GM19025 (cell line): ENCODE measurements around the gene ABLIM1.

Experiments used
- ATAC-seq: cut with Tn5 transposase; IDR thresholded peaks from one replicate; pipeline ENCODE4 v1.9.1; 2021; ENCODE audit warnings: mild to moderate bottlenecking, low read depth, moderate library complexity; ENCODE audit not compliant: unreplicated experiment

ABLIM1 gene

GRCh38 chr10:114474989-114475388, 183.1 kb downstream of the ABLIM1 start:
- no peak for ATAC-seq

GRCh38 chr10:114473776-114474175, 184.3 kb downstream of the ABLIM1 start:
- ATAC-seq: no peak

- no peak for ATAC-seq
Measured at GRCh38 chr10:114472877-114473253, 185.2 kb downstream of the ABLIM1 start.

- no peak for ATAC-seq
Measured at GRCh38 chr10:114471906-114472876, 185.9 kb downstream of the ABLIM1 start.

- peak; percentile 88 for ATAC-seq
Measured at GRCh38 chr10:114470956-114471905, 186.8 kb downstream of the ABLIM1 start.

- ATAC-seq: no peak
Measured at GRCh38 chr10:114470361-114470760, 187.7 kb downstream of the ABLIM1 start.

GRCh38 chr10:114458955-114459354, 199.1 kb downstream of the ABLIM1 start:
- ATAC-seq: no peak

GRCh38 chr10:114458216-114458920, 199.7 kb downstream of the ABLIM1 start:
- no peak for ATAC-seq

GRCh38 chr10:114453576-114453975, 204.5 kb downstream of the ABLIM1 start:
- ATAC-seq: no peak

- no peak for ATAC-seq
Measured at GRCh38 chr10:114448897-114449296, 209.2 kb downstream of the ABLIM1 start.

- ATAC-seq: no peak
Measured at GRCh38 chr10:114445332-114445731, 212.7 kb downstream of the ABLIM1 start.

- ATAC-seq: no peak
Measured at GRCh38 chr10:114444819-114445218, 213.3 kb downstream of the ABLIM1 start.

- no peak for ATAC-seq
Measured at GRCh38 chr10:114442091-114442630, 215.9 kb downstream of the ABLIM1 start.

GRCh38 chr10:114441107-114441506, 217.0 kb downstream of the ABLIM1 start:
- ATAC-seq: no peak

GRCh38 chr10:114437473-114438292, 220.4 kb downstream of the ABLIM1 start:
- no peak for ATAC-seq

GRCh38 chr10:114436941-114437340, 221.1 kb downstream of the ABLIM1 start:
- no peak for ATAC-seq

- no peak for ATAC-seq
Measured at GRCh38 chr10:114432566-114433093, 225.4 kb downstream of the ABLIM1 start.

GRCh38 chr10:114431414-114432135, 226.5 kb downstream of the ABLIM1 start:
- ATAC-seq: no peak
